Activated CD8-positive, alpha-beta memory T cell treated with anti-CD3 and anti-CD28 coated beads for 24 hours (primary cell): Measurements from ENCODE around the gene CEMP1.

ENCODE experiments used
- DNase-seq: peaks from one replicate; pipeline ENCODE4 v3.0.0-alpha.2; 2020

CEMP1 gene

GRCh38 chr16:2483939-2484897, 47.0 kb downstream of the CEMP1 start:
- DNase-seq, result no peak

- no peak for DNase-seq
Measured at GRCh38 chr16:2482708-2483534, 48.3 kb downstream of the CEMP1 start.

- DNase-seq, result no peak
Measured at GRCh38 chr16:2482249-2482648, 49.0 kb downstream of the CEMP1 start.

GRCh38 chr16:2481676-2482075, 49.5 kb downstream of the CEMP1 start:
- DNase-seq, result no peak

- DNase-seq, result no peak
Measured at GRCh38 chr16:2480948-2481347, 50.3 kb downstream of the CEMP1 start.
